Central memory CD8-positive, alpha-beta T cell (primary cell): ENCODE results near the gene SELENOO.

Experiments
- ATAC-seq: fragments of 150-1000 bp; cut with Tn5 transposase; replicated peaks from 2 replicates; pipeline ENCODE4 v1.10.0; 2022; ENCODE audit warnings: mild to moderate bottlenecking, moderate FRiP score, moderate number of reproducible peaks; ENCODE audit not compliant: poor library complexity, severe bottlenecking; ENCODE audit errors: extremely low read depth
- DNase-seq, 2 donors: peaks; one replicate each; pipeline ENCODE4 v3.0.0; 2021; ENCODE audit warnings: low spot score in 2 of 2
- H3K27ac Mint-ChIP-seq: one replicate; pipeline ENCODE4 v1.8.0; 2022; ENCODE audit warnings: low read depth, mild to moderate bottlenecking, moderate library complexity, mixed read lengths
- H3K27me3 Mint-ChIP-seq: one replicate; pipeline ENCODE4 v1.8.0; 2022; ENCODE audit warnings: mixed read lengths
- H3K36me3 Mint-ChIP-seq: one replicate; pipeline ENCODE4 v1.8.0; 2022; ENCODE audit warnings: mild to moderate bottlenecking, moderate library complexity, mixed read lengths; ENCODE audit not compliant: insufficient read depth
- H3K4me1 Mint-ChIP-seq: one replicate; pipeline ENCODE4 v1.8.0; 2022; ENCODE audit warnings: mixed read lengths
- H3K4me3 Mint-ChIP-seq: one replicate; pipeline ENCODE4 v1.8.0; 2022; ENCODE audit warnings: mild to moderate bottlenecking, moderate library complexity, mixed read lengths
- H3K9me3 Mint-ChIP-seq: one replicate; pipeline ENCODE4 v1.8.0; 2022; ENCODE audit warnings: mixed read lengths

Gene SELENOO

DNA sequence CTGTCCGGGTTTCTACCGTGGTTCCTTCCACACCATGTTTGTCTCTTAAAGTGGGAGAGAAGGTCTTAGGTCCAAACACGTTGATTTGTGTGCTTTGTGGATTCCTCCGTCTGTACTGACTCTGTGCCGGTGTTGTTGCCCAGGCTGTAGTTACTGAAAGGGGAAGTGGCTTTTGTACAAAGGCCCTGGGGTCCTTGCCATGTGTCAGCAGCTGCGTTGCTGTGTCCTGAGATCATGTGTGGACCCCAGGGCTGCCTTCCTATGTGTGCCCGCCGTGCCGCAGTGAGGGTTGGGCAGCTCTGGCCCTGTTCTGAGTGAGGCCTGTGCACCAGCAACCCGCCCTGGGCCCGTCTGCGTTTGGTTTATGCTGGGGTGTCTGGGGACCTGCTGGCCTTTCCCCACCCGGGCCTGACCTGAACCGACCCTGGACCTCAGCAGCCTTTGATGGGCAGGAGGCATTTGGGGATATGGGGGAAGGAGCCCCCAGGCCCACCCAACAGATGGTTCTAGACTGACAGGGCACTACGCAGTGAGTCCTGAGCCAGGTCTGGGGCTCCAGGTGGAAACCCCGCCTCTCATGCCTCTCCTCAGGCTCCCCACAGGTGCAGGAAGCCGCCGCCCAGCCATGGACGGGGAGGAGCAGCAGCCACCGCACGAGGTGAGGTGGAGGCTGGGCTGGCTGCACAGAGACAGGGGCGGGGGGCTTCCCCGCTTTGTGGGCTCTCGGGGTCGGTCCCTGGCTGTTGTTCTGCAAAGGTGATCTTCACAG lies 8.2 kb upstream of the SELENOO start:
- Mint-ChIP-seq H3K27ac (peak overlapping the region; percentile 97), H3K9me3 (no peaks in the 10 kb centered on the region), H3K4me3 (peak overlapping the region; percentile 89), H3K36me3 (peaks cover 36% of the 10 kb centered on the region), H3K4me1 (peaks cover 32% of the 10 kb centered on the region), H3K27me3 (no peaks in the 10 kb centered on the region)
- DNase-seq (no peak), ATAC-seq (no peak)

DNA sequence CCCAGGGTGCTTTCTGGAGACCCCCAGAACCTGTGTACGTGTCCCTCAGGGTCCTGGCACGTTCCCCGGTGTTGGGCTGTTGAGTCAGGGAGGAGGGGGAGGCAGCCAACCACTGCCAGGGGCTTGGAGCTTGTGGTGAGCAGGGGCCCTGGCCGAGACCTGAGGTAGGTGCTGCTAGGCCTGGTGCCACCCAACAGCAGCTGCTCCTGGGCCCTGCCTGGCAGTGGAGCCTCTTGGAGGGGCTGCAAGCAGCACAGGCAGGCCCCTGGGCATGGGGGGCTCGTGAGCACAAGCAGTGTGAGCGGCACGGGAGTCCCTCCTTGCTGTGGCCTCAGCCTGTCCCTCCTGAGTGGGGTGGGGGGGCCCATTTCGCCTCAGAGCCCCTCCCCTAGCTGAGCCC lies 7.2 kb upstream of the SELENOO start:
- H3K27ac Mint-ChIP-seq = no peak overlapping the region
- no peak for ATAC-seq
- no peaks in the 10 kb centered on the region for H3K9me3 Mint-ChIP-seq
- DNase-seq = no peak
- H3K4me1 Mint-ChIP-seq = peaks cover 30% of the 10 kb centered on the region
- H3K36me3 Mint-ChIP-seq = peaks cover 36% of the 10 kb centered on the region
- H3K4me3 Mint-ChIP-seq = no peak overlapping the region
- no peaks in the 10 kb centered on the region for H3K27me3 Mint-ChIP-seq

DNA sequence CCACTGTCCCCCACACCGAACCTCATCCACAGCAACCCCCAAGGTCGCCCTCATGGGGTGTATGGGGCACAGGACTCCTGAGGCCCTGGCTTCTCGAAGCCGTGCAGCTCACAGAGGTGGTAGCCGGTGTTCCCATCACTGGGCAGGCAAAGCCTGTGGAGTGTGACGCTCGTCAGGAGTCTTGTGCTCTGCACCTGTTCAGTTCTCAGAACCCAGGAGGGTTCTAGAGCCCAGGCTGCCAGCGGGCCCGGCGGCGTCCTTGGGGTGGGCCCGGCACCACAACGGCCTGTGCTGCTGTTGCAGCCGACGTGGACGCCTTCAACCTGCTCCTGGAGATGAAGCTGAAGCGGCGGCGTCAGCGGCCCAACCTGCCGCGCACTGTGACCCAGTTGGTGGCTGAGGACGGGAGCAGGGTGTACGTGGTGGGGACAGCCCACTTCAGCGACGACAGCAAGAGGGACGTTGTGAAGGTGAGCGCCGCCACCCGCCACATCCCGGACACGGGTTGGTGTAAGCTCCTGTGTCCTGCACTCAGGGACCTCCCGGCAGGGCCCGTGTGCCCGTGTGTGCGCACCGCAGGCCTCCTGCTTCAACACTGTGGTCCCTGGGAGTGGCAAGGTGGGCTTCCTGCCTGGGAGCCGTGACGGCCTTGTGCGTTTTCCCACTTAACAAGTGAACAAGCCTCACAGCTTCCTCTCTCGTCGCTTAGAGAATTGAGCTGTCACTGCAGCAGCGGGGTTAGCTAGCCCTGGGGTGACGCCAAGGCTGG lies 6.6 kb upstream of the SELENOO start:
- Mint-ChIP-seq H3K9me3 (no peaks in the 10 kb centered on the region), H3K4me3 (no peak overlapping the region), H3K27me3 (no peaks in the 10 kb centered on the region), H3K4me1 (peaks cover 28% of the 10 kb centered on the region), H3K36me3 (peaks cover 39% of the 10 kb centered on the region), H3K27ac (no peak overlapping the region)
- ATAC-seq (no peak), DNase-seq (no peak)

DNA sequence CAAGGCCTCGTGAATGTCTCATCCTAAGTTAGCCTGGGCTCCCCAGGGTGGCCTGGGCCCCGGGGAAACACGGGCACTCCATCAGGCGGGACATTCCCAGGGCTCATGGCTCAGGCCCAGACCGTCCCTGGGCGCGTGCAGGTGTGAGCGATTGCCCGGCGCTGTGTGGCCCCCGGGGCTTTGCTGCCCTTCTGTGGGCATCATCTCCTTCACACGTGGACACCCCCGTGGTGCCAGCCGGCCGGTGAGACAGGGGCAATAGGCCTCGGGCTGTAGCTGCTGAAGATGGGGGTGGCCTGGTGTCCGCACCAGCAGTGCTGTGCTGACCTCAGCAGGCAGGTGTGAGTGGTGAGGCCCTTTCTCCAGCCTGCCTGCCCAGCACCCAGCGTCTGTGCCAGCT lies 4.6 kb upstream of the SELENOO start:
- Mint-ChIP-seq H3K27ac (no peak overlapping the region), H3K36me3 (peaks cover 30% of the 10 kb centered on the region), H3K4me3 (no peak overlapping the region), H3K27me3 (no peaks in the 10 kb centered on the region), H3K9me3 (no peaks in the 10 kb centered on the region), H3K4me1 (peaks cover 20% of the 10 kb centered on the region)
- ATAC-seq = no peak
- DNase-seq = no peak

DNA sequence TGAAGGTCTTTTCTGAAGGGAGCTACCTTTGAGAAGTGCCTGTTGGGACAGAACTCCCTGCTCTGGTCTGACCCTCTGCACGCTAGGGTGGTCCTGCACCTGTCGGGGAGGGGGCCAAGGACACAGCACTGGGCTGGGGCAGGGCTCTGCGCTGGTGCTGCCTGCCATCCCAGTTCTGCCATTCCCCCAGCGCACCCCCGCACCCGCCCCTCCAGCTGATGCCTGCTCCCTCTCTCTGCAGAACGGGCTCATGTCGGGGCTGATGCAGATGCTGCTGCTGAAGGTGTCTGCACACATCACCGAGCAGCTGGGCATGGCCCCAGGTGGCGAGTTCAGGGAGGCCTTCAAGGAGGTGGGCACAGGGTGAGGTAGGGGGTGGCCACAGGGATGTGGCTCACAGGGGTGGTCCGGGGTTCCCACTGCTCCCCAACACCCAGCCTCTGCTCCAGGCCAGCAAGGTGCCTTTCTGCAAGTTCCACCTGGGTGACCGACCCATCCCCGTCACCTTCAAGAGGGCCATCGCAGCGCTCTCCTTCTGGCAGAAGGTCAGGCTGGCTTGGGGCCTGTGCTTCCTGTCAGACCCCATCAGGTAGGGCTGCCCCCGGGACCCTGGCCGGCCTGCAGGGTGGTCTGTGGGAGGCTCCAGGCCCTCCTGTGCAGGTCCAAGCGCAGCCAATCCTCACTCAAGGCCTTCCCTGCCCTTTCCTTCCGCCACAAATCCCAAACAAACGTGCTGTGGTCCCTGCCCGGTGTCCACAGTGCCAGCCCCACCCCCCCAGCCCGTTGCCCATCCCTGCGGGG lies 3.6 kb upstream of the SELENOO start:
- H3K4me1 Mint-ChIP-seq = peaks cover 18% of the 10 kb centered on the region
- ATAC-seq (no peak), DNase-seq (no peak)
- H3K4me3 Mint-ChIP-seq = no peak overlapping the region
- H3K27me3 Mint-ChIP-seq = no peaks in the 10 kb centered on the region
- no peak overlapping the region for H3K27ac Mint-ChIP-seq
- H3K36me3 Mint-ChIP-seq = peaks cover 29% of the 10 kb centered on the region
- H3K9me3 Mint-ChIP-seq = no peaks in the 10 kb centered on the region

DNA sequence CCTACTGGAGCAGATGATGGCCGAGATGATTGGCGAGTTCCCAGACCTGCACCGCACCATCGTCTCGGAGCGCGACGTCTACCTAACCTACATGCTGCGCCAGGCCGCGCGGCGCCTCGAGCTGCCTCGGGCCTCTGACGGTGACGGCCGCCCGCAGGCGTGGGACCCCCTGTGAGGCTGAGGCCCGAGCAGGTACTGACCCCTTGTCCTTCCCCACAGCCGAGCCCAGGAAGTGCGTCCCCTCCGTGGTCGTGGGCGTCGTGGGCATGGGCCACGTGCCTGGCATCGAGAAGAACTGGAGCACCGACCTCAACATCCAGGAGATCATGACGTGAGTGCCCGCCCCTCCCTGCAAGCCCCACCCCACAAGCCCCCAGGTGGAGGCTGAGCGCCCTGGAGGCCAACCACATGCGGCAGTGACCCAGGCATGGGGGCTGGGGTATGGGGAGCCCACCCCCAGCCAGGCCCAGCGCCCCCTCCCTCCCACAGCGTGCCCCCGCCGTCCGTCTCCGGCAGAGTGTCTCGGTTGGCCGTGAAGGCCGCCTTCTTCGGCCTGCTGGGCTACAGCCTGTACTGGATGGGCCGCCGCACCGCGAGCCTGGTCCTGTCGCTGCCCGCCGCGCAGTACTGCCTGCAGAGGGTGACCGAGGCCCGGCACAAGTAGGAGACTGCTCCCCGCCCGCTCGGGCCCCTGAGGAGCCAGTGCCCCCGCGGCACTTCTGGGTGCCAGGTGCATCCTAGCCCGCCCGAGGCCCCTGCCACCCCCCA lies 2.8 kb upstream of the SELENOO start:
- Mint-ChIP-seq H3K4me1 (peaks cover 13% of the 10 kb centered on the region), H3K27me3 (no peaks in the 10 kb centered on the region)

DNA sequence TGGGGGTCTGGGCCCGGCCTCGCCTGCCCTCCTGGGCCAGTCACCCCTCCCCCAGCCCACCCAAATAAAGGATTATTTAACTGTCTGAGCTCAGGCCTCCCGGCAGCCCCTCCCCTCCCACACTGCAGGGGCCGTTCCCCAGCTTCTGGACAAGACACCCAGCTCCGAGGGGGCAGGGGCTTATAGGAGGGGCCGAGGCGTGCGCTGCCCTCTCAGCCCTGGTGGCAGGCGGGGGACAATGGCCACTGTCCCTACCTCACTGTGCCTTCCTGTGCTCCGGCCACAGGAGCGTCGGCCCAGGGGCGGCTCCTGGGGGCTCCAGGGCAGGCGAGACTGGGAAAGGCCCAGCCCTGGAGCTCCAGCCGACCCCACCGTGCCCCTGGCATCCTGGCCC lies 2.2 kb upstream of the SELENOO start:
- ATAC-seq (no peak), DNase-seq (no peak)
- Mint-ChIP-seq H3K4me1 (peaks cover 13% of the 10 kb centered on the region), H3K9me3 (no peaks in the 10 kb centered on the region), H3K27ac (no peak overlapping the region), H3K4me3 (no peak overlapping the region), H3K36me3 (peaks cover 23% of the 10 kb centered on the region), H3K27me3 (no peaks in the 10 kb centered on the region)

More for the DNA sequence above, 2.8 kb upstream of the SELENOO start:
- Mint-ChIP-seq H3K4me3 (no peak overlapping the region), H3K36me3 (peaks cover 21% of the 10 kb centered on the region), H3K27ac (no peak overlapping the region), H3K9me3 (no peaks in the 10 kb centered on the region)
- no peak for ATAC-seq
- DNase-seq = no peak

DNA sequence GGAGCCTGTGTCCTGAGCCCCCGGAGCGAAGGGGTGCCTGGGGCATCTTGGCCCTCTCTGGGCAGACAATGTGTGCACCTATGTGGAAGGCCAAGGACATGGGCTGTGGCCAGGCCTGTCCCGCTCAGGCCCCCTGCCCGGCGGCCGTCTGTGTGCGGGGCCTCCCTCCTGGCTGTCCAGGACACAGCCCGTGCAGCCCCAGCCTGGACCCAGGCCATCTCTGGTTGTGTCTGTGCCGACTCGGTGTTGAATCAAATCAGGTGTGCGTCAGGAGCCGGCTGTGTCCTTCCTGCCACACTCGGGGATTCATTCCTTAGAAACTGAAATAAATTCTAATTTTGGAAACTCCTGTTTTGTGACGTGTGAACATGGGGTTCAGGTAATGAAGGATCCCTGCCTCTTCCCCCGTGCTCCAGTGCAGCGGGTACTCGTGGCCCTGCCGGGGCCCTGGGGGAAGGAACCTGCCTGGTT lies 1.5 kb upstream of the SELENOO start:
- Mint-ChIP-seq H3K27me3 (no peaks in the 10 kb centered on the region), H3K4me3 (peak overlapping the region; percentile 74), H3K4me1 (peaks cover 13% of the 10 kb centered on the region), H3K9me3 (no peaks in the 10 kb centered on the region), H3K27ac (peak overlapping the region; percentile 76), H3K36me3 (peaks cover 25% of the 10 kb centered on the region)
- DNase-seq (no peak), ATAC-seq (no peak)

DNA sequence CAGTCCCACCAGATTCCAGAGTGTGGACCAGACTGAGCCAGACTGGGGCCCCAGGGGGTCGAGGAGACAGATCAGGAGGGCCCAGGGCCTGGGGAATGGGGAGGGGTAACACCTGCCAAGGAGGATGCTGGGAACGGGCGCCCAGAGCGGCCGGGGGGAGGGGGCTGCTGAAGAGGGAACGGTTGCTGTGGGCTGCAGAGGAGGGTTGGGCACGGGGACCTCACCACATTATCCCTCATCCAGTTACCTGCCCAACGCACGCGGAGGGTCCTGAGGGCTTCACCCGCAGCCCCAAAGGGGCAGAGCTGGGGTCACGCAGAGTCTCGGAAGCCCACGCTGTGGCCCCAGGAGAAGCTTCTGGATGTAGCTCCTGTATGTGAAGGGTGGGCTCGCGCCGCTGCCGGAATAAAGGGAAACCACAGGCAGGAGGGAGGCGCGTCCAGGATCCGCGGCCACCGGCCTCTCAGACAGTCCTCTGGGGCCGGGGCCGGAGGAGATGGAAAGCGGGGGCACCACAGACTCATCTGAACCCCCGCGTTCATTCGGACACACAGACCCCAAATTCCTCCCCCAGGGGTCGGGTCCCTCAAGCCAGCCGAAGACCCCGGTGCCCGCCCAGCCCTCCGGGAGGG lies 866 bp upstream of the SELENOO start:
- peaks cover 26% of the 10 kb centered on the region for H3K36me3 Mint-ChIP-seq
- no peak for DNase-seq
- no peaks in the 10 kb centered on the region for H3K9me3 Mint-ChIP-seq
- H3K4me1 Mint-ChIP-seq = peaks cover 17% of the 10 kb centered on the region
- H3K4me3 Mint-ChIP-seq = peak overlapping the region; percentile 74
- no peak for ATAC-seq
- H3K27ac Mint-ChIP-seq = peak overlapping the region; percentile 76
- H3K27me3 Mint-ChIP-seq = no peaks in the 10 kb centered on the region

DNA sequence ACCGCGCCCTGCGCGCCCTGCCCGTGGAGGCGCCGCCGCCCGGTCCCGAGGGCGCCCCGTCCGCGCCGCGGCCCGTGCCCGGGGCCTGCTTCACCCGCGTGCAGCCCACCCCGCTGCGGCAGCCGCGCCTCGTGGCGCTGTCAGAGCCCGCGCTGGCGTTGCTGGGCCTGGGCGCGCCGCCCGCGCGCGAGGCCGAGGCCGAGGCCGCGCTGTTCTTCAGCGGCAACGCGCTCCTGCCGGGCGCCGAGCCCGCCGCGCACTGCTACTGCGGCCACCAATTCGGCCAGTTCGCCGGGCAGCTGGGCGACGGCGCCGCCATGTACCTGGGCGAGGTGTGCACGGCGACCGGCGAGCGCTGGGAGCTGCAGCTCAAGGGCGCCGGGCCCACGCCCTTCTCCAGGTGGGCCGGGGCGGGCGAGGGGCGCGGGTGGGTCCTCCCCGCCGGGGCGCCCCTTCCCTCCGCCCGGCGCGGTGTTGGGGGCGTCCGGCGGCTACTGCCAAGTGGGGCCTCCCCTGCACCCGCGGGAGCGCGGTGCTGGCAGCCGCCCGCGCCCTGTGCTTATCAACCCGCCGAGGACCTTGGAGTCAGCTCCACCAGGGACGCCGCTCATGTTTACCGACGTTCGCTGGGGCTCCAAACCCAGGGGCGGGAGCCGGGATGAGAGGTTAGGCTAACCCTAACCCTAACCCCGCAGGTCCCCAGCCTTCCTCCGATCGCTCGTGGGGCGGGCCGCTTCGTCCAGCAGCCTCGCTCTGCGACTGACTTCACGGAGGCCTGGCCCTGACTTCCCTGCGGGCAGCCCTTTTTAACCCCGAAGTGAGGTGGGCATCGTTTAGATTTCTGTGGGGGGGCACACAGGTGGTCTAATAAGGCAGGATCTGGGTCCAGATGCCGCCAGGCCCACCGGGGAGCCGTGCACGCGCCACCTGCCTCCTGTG lies 649 bp downstream of the SELENOO start:
- Mint-ChIP-seq H3K27ac (no peak overlapping the region), H3K4me3 (peak overlapping the region; percentile 78), H3K27me3 (no peaks in the 10 kb centered on the region), H3K4me1 (peaks cover 22% of the 10 kb centered on the region), H3K9me3 (no peaks in the 10 kb centered on the region), H3K36me3 (peaks cover 23% of the 10 kb centered on the region)
- ATAC-seq (peak; percentile 37), DNase-seq (no peak)

DNA sequence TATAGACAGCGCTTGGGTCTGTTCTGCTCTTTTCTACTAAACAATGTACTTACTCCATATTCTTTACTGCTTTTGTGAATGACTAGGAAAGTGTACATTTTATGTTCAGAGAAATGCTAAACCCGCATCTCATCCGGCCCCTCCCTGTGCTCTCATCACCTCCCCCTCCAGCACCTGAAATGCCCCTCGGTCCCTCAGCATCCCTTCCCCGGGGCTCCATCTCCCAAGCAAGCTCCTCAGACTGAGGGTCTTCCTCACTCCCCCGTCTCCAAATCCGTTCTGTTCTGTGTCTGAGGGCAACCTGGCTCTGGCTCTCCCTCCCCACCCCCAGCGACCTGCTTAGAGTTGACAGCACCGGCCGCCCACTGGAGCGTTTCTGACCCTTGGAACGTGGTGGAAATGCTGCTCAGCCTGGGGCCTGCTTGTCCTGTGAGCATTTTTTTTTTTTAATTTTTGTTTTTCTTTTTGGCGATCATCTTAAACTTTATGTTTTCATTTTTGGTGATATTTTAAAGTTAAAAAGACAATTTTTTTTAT lies 1.4 kb downstream of the SELENOO start:
- peaks cover 22% of the 10 kb centered on the region for H3K4me1 Mint-ChIP-seq
- H3K27me3 Mint-ChIP-seq = no peaks in the 10 kb centered on the region
- peak overlapping the region; percentile 78 for H3K4me3 Mint-ChIP-seq
- peaks cover 20% of the 10 kb centered on the region for H3K36me3 Mint-ChIP-seq
- DNase-seq = no peak
- ATAC-seq = no peak
- H3K27ac Mint-ChIP-seq = peak overlapping the region; percentile 53
- no peaks in the 10 kb centered on the region for H3K9me3 Mint-ChIP-seq
